ENCODE results near the gene FAM20C.

DNA sequence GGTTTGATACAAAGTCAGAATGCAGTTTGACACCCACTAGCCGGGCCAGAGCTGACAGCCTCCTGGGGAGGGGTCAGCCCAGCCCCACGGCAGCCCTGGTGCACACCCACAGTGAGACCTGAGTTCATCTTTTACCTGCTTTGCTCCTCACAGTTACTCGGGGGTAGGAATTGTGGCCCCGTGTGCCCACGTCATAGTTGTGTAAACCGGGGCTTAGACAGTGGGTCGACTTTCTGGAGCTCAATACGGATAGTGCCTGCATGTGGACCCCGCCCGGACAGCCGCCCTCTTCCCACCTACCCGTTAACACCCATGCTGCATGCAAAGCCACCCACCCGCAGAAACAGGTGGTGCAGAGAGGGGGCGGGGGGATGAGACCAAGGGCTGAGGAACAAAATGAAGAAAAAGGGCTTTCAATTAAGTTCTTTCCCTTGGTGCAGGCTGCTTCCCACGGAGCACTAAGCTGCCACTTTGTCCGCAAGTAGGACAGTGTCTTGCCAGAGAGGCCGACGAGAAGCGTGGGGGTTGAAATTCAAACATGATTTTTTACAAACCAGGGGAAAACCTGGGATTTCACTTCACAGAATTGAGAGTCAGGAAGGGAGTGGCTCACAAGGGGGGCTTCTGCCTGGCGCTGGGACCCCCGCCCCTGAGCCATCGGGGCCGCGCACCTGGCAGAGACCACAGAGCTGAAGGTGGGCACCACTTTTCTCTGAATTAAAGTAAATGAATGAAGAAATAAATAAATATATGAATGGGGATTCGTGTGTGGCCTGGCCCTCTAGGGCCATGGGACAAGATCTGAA, 73.0 kb downstream of the FAM20C start:
- TF ChIP-seq, protein P1, sequence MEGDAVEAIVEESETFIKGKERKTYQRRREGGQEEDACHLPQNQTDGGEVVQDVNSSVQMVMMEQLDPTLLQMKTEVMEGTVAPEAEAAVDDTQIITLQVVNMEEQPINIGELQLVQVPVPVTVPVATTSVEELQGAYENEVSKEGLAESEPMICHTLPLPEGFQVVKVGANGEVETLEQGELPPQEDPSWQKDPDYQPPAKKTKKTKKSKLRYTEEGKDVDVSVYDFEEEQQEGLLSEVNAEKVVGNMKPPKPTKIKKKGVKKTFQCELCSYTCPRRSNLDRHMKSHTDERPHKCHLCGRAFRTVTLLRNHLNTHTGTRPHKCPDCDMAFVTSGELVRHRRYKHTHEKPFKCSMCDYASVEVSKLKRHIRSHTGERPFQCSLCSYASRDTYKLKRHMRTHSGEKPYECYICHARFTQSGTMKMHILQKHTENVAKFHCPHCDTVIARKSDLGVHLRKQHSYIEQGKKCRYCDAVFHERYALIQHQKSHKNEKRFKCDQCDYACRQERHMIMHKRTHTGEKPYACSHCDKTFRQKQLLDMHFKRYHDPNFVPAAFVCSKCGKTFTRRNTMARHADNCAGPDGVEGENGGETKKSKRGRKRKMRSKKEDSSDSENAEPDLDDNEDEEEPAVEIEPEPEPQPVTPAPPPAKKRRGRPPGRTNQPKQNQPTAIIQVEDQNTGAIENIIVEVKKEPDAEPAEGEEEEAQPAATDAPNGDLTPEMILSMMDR (IDR thresholded peaks at IDR 0.05; ENCODE audit: low read depth, low read length) = no peak
- TF ChIP-seq EZH2phosphoT487 (IDR thresholded peaks at IDR 0.05; ENCODE audit: low read depth) = no peak
